ENCODE data around the gene NAV1.
A peak's percentile ranks its signal among the peaks of the same experiment; 100 is the strongest.

Gene NAV1

DNA sequence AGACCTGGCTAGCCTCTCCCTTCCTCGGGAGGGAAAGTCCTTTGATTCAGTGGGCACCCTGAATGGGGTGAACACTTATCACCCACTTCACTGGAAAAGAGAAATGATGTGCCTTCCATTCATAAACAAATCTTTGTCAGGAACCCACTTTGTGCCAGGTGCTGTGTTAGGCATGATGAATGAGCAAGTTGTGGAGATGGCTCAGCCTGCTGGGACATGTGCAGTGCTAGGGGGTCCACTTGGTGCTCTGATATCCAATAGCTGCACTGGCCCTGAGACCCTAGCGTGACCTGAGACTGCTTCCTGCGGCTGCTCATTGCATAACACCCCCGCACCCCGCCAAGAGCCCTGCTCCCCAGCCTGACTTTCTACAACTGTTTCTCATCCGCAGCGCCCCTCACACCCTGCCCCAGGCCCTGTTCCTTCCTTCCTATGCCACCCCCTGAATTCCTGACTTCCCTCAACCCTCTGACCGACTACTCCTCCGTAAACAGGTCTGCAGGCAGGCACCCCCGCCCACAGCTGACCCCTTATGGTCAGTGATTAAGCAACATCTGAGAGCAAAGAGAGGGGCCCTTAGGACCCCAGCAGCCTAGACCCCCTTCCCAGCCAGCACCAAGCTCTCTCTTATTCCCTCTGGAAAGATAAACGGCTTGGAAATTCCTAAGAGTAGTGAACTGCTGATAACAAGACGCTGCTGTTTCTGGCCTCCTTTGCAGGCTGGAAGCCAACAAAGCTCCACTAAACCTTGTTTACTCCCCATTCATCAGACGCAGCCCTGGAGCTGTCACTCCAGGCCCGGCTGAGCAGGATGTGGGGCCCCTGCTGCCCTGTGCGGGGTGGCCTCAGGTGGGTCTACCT, 44.9 kb upstream of the NAV1 start:
- DNase-seq (ENCODE audit: low spot score), result no peak
- no peak for TF ChIP-seq CTCF (IDR thresholded peaks at IDR 0.05; ENCODE audit: poor library complexity, severe bottlenecking)
- no peaks in the 10 kb centered on the region for H3K9me3 ChIP-seq (ENCODE audit: severe bottlenecking)
- peaks cover 38% of the 10 kb centered on the region for H3K4me1 ChIP-seq (ENCODE audit: insufficient read depth, poor library complexity, severe bottlenecking)
- peaks cover 74% of the 10 kb centered on the region for H3K36me3 ChIP-seq (ENCODE audit: low read depth)
- no peak overlapping the region for H3K27ac ChIP-seq (ENCODE audit: poor library complexity, severe bottlenecking)
- no peak for ATAC-seq (ENCODE audit: low read depth)
- no peak overlapping the region for H3K4me3 ChIP-seq (ENCODE audit: severe bottlenecking)
- H3K27me3 ChIP-seq (ENCODE audit: insufficient read depth, poor library complexity, severe bottlenecking), result no peaks in the 10 kb centered on the region

- DNase-seq (ENCODE audit: low spot score) (no peak), ATAC-seq (ENCODE audit: low read depth) (peak; percentile 68)
- Histone ChIP-seq H3K27me3 (ENCODE audit: insufficient read depth, poor library complexity, severe bottlenecking) (no peaks in the 10 kb centered on the region), H3K36me3 (ENCODE audit: low read depth) (peaks cover 75% of the 10 kb centered on the region), H3K9me3 (ENCODE audit: severe bottlenecking) (no peaks in the 10 kb centered on the region), H3K27ac (ENCODE audit: poor library complexity, severe bottlenecking) (peak overlapping the region; percentile 47), H3K4me3 (ENCODE audit: severe bottlenecking) (no peak overlapping the region), H3K4me1 (ENCODE audit: insufficient read depth, poor library complexity, severe bottlenecking) (peaks cover 23% of the 10 kb centered on the region)
- no peak for TF ChIP-seq CTCF (IDR thresholded peaks at IDR 0.05; ENCODE audit: poor library complexity, severe bottlenecking)
Observed at GRCh38 chr1:201495551-201496295, 43.2 kb upstream of the NAV1 start.

DNA sequence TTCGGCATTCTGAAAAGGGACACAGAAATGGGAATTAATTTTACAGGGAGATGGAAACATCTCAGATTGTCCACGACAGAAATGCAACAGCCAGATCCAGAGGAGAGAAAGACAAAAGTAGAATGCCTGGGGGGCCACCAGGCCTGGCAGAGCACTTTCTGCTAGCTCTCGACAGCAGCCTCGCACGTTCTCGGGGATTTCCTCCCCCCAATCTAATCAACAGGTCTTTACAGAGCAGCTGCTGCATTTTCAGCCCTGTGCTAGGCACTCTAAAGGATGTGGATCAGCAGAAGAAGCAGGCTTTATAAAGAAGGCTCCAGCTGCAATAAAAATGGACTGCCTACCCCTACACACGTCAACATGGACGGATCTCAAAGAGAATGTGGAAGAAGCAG, 42.6 kb upstream of the NAV1 start:
- H3K27ac ChIP-seq (ENCODE audit: poor library complexity, severe bottlenecking), result peak overlapping the region; percentile 47
- TF ChIP-seq CTCF (IDR thresholded peaks at IDR 0.05; ENCODE audit: poor library complexity, severe bottlenecking), result no peak
- no peaks in the 10 kb centered on the region for H3K9me3 ChIP-seq (ENCODE audit: severe bottlenecking)
- H3K4me3 ChIP-seq (ENCODE audit: severe bottlenecking), result no peak overlapping the region
- H3K36me3 ChIP-seq (ENCODE audit: low read depth), result peaks cover 78% of the 10 kb centered on the region
- ATAC-seq (ENCODE audit: low read depth), result no peak
- H3K27me3 ChIP-seq (ENCODE audit: insufficient read depth, poor library complexity, severe bottlenecking), result no peaks in the 10 kb centered on the region
- no peak for DNase-seq (ENCODE audit: low spot score)
- H3K4me1 ChIP-seq (ENCODE audit: insufficient read depth, poor library complexity, severe bottlenecking), result peaks cover 17% of the 10 kb centered on the region

GRCh38 chr1:201497935-201498509, 40.9 kb upstream of the NAV1 start:
- Histone ChIP-seq H3K4me3 (ENCODE audit: severe bottlenecking) (no peak overlapping the region), H3K4me1 (ENCODE audit: insufficient read depth, poor library complexity, severe bottlenecking) (peaks cover 27% of the 10 kb centered on the region), H3K9me3 (ENCODE audit: severe bottlenecking) (no peaks in the 10 kb centered on the region), H3K27me3 (ENCODE audit: insufficient read depth, poor library complexity, severe bottlenecking) (no peaks in the 10 kb centered on the region), H3K36me3 (ENCODE audit: low read depth) (peaks cover 78% of the 10 kb centered on the region), H3K27ac (ENCODE audit: poor library complexity, severe bottlenecking) (no peak overlapping the region)
- ATAC-seq (ENCODE audit: low read depth) (no peak), DNase-seq (ENCODE audit: low spot score) (no peak)
- no peak for TF ChIP-seq CTCF (IDR thresholded peaks at IDR 0.05; ENCODE audit: poor library complexity, severe bottlenecking)
